Measurements from ENCODE around the gene ABO. TPM values are rescaled to one million over a fixed set of nuclear protein-coding genes. Genes with fewer than 3 reads are reported as not detected.
"Not testable (repeated sequence)": the region's sequence is repeated elsewhere in the genome, so short reads cannot be mapped to it uniquely, and the experiment has no call there.

The ABO gene
- total RNA-seq, 1 experiment from 2014 or later: not detected

DNA sequence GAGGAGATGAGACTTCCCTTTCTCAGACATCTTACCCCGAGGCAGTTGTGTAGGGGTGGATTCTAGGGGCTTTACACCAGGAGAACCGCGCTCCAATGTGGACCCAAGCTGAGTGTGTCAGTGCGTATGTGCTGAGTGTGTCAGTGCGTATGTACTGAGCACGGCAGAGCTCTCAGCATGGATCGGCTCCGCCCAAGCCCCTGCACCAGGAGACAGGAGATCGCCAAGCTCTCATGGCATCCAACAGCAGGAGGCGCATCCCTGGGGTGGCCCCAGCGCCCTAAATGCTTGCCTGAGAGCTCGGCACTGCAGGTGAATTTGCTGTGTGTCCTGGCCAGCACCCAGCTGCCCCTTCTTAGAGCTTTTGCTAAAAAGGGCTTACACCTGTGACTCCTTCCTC lies 53.0 kb downstream of the ABO start:
- H3K4me3 ChIP-seq (ENCODE audit: insufficient read depth, low read depth, low read length); H3K36me3 ChIP-seq (replicated peaks; ENCODE audit: control insufficient read depth, insufficient read depth, low read length); DNase-seq; H3K27me3 ChIP-seq (ENCODE audit: control insufficient read depth, insufficient read depth, low read length): not testable (repeated sequence)

DNA sequence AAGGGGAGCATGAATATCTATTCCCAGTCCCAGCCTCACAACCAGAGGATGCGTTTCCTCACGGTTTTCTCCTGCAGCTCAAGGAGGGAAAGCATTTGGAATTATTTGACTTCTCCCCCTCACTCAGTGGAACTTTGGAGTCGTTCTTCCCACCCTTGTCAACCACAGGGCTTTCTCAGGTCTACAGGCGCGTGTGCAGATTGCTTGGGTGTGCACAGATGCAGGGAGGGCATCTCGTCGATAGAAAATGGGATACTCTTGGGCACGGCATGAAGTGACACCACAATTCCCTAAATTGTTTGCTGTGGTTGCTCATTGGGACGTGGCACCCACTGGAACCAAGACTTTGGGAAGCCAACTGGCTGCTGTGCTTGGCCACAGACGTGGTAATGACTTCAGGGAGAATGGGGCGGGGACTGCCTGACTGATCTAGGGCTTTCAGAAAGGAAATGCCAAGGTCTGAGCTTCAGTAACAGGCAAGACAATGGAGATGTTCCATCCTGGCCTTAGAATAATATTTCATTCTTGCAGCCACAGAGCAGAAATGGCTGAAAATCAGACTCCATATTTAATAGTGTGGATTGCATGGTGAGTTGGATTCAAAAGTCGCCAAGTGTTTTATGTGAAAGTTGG lies 53.7 kb downstream of the ABO start:
- Histone ChIP-seq H3K27me3 (ENCODE audit: control insufficient read depth, insufficient read depth, low read length) (0 out of 2 replicates have a peak, but pooled peaks cover 1% of the 10 kb centered on the region), H3K4me3 (ENCODE audit: insufficient read depth, low read depth, low read length) (no peak overlapping the region), H3K36me3 (replicated peaks; ENCODE audit: control insufficient read depth, insufficient read depth, low read length) (no peaks in the 10 kb centered on the region)
- DNase-seq: peak; percentile 3

DNA sequence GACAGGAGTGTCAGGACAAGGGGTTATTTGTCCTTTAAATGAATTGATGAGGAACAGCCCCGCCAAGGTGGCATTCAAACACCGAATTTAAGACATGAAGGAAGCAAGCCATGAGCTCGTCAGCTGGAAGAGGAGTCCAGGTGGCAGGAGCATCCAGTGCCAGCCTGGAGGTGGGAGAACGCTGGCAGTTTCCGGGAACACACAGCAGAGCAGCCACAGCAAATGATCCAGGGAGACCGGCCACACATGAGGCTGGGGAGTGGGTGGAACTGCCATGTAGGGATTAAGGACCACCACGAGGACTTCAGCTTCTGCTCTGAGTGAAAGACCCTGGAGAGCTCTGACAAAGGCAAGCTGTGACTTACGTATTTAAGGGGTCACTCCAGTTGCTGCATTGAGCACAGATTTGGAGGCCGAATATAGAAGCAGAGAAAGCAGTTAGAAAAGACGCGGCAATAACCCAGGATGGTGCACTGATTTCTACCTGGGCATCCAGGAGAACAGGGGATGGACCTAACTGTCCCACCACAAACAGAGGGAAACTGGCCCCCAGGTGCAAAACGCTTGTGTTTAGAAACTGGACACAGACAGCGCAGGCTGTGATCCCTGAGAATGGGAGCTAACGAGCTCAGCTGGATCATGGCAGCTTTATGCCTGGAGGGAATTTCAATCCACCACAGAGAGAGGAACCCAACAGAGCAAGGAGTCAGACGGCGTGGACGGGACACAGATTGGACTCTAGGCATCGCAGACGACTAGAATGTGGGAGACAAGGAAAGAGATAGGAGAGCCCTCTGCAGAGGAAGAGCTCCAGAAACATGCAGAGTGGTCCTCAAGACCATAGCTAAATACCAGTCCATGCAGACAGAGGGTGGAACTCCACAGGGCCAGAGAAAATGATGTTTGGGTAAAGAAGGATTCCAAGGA lies 56.7 kb downstream of the ABO start:
- not testable (repeated sequence) for DNase-seq; H3K27me3 ChIP-seq (ENCODE audit: control insufficient read depth, insufficient read depth, low read length); H3K36me3 ChIP-seq (replicated peaks; ENCODE audit: control insufficient read depth, insufficient read depth, low read length); H3K4me3 ChIP-seq (ENCODE audit: insufficient read depth, low read depth, low read length)

DNA sequence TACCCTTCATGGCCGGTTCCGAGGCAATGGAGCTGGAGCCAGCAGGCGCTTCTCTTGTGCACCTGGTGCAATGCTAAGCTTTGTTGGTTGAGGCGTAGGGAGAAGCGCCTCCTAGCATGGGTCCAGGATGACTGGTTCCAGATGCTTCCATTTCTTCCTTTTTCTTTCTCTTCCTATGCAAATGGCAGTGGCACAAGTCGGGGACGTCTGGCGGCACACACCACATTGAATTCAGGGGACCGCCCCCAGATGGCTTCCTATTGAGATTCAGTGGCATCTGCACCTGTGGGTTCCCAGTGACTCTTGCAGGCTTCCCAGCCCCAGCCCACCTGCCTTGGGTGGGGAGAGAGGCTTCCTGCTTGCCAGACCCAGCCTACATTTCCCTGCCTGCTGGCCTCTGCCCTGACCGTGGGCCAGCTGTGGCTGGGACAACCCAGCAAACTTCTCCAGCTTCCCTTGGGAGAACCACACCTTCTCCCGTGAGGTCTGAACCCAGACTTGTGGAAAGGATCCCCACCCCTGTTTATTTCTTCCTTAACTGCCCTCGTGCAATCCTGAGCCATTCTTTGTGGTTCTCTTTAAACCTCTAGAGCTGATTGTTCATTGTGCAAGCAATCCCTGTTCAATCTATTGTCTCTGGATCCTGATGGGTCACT lies 57.5 kb downstream of the ABO start:
- not testable (repeated sequence) for DNase-seq; H3K4me3 ChIP-seq (ENCODE audit: insufficient read depth, low read depth, low read length); H3K36me3 ChIP-seq (replicated peaks; ENCODE audit: control insufficient read depth, insufficient read depth, low read length); H3K27me3 ChIP-seq (ENCODE audit: control insufficient read depth, insufficient read depth, low read length)

DNA sequence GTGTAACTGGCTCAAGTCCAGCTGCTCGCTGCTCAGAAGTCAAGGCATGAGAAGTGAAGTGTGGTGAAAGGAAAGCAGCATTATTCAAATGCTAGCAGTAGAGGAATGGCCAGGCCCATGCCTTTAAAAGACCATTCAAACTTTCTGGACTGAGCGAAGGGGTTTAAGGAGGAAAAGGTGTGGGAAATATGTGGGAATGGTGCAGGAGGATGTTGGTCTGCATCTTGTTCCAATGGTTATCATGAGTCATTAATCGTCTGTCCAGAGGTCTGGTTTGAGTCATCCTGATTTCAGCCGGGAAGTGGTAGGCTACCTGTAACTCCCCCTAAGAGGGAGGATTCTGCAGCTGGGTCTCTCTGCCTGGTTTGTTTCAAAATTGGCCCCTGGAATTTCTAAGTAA lies 60.7 kb downstream of the ABO start:
- not testable (repeated sequence) for H3K27me3 ChIP-seq (ENCODE audit: control insufficient read depth, insufficient read depth, low read length); H3K4me3 ChIP-seq (ENCODE audit: insufficient read depth, low read depth, low read length); H3K36me3 ChIP-seq (replicated peaks; ENCODE audit: control insufficient read depth, insufficient read depth, low read length); DNase-seq

DNA sequence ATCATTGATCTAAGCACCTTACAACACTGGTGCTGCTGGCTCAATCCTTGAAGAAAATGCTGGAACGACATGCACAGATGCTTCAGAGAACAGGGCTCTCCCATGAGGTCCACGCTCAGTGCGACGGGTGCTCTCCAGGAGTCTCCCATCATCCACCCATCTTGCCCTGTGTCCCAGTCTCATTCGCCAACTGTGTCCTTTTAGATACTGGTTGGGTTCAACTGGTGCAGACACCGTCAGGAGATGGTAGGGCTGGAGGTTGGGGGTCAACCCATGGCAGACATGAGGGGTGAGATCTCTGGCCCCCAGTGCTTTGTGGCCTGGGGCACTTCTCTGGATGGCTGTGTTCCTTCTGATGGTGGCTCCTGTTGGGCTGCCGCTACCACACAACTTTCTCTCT lies 64.4 kb downstream of the ABO start:
- no peak for DNase-seq
- H3K36me3 ChIP-seq (replicated peaks; ENCODE audit: control insufficient read depth, insufficient read depth, low read length): no peaks in the 10 kb centered on the region
- no peak overlapping the region for H3K4me3 ChIP-seq (ENCODE audit: insufficient read depth, low read depth, low read length)
- H3K27me3 ChIP-seq (ENCODE audit: control insufficient read depth, insufficient read depth, low read length): 0 out of 2 replicates have a peak, but pooled peaks cover 2% of the 10 kb centered on the region

DNA sequence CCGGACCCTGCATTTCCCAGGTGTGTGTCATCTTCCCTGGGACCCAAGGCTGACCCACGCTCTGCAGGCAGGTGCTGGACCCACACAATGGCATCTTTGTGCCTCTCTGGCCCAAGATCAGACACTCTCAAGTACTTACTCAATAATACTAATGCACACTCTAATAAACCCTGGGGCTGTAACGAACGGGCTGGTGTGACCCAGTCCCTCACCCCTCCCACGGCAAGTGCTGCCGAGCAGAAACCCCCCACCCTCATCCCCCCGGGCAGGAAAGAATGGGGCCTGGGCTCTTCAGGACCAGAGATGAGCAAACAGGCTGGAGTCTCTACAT lies 64.8 kb downstream of the ABO start:
- no peak for DNase-seq
- H3K4me3 ChIP-seq (ENCODE audit: insufficient read depth, low read depth, low read length): no peak overlapping the region
- 0 out of 2 replicates have a peak, but pooled peaks cover 2% of the 10 kb centered on the region for H3K27me3 ChIP-seq (ENCODE audit: control insufficient read depth, insufficient read depth, low read length)
- H3K36me3 ChIP-seq (replicated peaks; ENCODE audit: control insufficient read depth, insufficient read depth, low read length): no peaks in the 10 kb centered on the region

DNA sequence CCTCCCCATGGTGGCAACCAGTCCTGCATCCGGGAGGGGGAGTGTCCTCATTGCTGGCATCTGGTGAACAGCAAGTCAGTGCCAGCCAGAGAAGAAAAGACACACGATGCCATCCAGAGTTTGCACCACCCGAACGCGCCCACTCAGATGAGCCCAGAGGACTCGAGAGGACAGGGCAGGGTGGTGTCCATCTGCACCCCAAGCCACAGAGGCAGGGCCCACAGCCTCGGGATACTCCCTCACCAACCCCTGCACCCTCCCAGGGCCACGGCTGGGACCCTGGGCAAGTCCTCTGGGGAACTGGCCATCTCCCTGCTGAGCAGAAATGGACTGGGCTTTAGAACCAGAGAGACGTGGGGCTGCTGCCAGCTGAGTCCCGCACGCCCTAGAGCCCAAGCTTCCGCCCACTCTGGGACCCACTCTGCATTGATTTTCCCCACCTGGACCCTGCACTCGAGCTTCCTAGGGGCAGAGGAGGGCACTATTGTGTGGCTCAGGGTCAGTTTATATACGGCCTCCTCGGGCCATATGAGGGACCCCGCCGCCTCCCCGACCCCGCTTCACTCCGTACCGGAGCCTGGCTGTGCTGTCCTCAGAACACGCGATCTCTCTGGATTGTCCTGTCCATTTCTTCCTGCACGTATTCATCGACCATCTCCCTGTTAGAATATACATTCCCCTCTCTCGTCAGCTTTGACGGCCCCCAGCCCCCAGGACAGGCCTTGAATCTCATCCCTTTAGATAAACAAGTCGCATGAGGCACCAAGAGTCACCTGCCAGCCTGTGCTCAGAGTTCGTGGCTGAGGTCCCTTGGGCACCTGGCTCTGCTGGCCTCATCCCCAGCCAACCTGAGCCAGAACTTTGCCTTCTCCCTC lies 65.4 kb downstream of the ABO start:
- not testable (repeated sequence) for H3K36me3 ChIP-seq (replicated peaks; ENCODE audit: control insufficient read depth, insufficient read depth, low read length); DNase-seq; H3K4me3 ChIP-seq (ENCODE audit: insufficient read depth, low read depth, low read length); H3K27me3 ChIP-seq (ENCODE audit: control insufficient read depth, insufficient read depth, low read length)

DNA sequence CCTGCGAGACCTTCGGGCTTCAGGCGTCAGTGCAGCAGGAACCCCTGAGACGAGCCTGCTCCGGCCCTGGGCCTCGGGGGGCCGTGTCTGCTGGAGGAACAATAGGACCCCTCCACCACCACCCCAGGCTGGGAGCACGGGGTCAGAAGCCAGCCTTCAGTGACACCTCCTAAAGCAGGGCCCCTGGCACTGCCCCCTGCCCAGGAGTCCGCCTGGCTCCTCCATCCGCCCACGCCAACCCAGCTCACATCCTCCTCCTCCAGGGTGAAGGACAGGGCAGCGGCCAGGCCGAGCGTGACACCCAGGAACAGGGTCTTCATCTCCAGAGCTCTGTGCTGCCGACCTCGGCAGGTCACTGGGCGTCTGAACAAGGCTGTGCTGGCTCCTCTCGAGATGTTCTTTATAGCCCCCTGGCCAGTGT lies 66.1 kb downstream of the ABO start, which contains the start of gene OBP2B:
TSS of gene OBP2B (minus strand) at position 371 of the 421 bp plus-strand sequence. CDS start at position 320, 51 bp downstream.
- H3K27me3 ChIP-seq (ENCODE audit: control insufficient read depth, insufficient read depth, low read length); H3K36me3 ChIP-seq (replicated peaks; ENCODE audit: control insufficient read depth, insufficient read depth, low read length); DNase-seq; H3K4me3 ChIP-seq (ENCODE audit: insufficient read depth, low read depth, low read length): not testable (repeated sequence)

DNA sequence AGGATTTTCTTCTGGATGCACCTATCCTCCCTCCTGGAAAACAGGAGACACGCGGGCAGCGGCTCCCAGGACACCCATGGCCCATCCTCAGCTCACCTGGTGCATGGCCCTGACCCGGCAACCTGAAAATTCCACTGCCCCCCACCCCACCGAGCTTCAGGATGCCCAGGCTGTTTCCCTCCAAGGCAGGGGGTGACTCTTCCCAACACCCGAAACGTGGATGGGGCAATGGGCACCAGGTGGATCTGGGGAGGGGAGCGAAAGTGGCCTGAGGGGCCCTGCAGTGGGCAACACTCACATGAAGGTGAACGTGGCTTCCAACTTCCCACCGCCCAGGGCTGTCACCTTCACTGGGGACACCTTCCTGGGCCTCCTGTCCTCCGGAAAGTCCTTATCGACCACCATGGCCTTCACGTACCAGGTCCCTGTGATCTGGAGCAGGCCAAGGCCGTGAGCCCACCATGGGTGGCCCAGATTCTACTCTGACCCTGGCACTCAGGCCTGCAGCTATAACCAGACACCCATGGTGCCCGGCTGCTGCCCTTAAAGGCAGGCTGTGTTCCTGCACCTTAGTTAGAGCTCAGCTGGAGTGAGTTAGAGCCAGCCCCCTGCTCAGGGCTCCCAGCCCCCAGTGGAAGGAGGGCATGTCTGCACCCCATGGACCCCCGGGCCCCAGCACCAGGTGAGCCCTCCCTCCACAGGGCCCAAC lies 66.7 kb downstream of the ABO start:
- not testable (repeated sequence) for H3K27me3 ChIP-seq (ENCODE audit: control insufficient read depth, insufficient read depth, low read length); DNase-seq; H3K4me3 ChIP-seq (ENCODE audit: insufficient read depth, low read depth, low read length); H3K36me3 ChIP-seq (replicated peaks; ENCODE audit: control insufficient read depth, insufficient read depth, low read length)

DNA sequence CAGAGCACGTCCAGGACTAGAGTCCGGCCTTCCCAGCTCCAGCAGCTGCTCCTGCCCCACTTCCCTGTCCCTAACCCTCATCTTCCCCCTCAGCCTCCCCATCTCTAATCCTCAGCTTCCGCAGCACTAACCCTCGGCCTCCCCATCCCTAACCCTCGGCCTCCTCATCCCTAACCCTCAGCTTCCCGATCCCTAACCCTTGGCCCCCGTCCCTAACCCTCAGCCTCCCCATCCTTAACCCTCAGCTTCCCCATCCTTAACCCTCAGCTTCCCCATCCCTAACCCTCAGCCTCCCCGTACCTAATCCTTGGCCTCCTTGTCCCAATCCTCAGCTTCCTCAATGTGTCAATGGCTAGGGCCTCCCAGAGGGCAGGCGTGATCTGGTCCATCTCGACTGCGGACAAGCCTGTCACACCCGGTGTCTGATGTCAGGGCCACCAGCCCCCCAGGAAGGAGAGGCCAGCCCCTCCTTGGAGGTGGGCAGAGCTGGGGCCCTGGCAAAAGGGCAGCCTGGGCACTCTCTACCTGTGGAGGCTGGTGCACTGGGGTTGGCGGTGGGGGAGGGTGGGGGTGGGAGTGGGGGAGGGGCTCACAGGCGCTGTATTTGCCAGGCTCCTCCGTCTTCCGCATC lies 67.3 kb downstream of the ABO start:
- Histone ChIP-seq H3K27me3 (ENCODE audit: control insufficient read depth, insufficient read depth, low read length) (0 out of 2 replicates have a peak, but pooled peaks cover 2% of the 10 kb centered on the region), H3K36me3 (replicated peaks; ENCODE audit: control insufficient read depth, insufficient read depth, low read length) (no peaks in the 10 kb centered on the region), H3K4me3 (ENCODE audit: insufficient read depth, low read depth, low read length) (no peak overlapping the region)
- no peak for DNase-seq

DNA sequence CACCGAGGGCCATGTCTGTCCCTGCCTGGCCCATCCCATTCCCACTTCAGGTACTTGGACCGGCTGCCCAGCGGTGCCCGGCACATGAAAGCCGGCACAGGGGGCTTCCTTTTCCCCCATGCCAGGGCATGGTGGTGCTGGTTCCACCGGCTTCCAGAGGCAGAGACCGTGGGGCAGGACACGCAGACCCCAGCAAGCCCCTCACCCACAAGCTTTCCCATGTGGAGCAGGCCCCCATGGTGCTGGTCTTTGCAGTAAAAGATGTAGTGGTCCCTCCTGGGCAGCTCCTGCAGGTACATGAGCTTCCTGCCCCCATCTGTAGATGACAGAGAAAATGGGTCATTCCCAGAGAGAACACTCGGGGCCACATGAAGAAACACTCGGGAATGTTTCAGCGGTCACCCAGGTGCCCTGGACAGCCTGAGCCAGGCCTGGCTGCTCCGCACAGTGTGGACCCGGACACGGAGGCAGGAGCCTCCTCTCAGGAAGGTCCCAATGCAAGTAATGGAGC lies 67.9 kb downstream of the ABO start:
- no peaks in the 10 kb centered on the region for H3K36me3 ChIP-seq (replicated peaks; ENCODE audit: control insufficient read depth, insufficient read depth, low read length)
- H3K27me3 ChIP-seq (ENCODE audit: control insufficient read depth, insufficient read depth, low read length): 0 out of 2 replicates have a peak, but pooled peaks cover 2% of the 10 kb centered on the region
- H3K4me3 ChIP-seq (ENCODE audit: insufficient read depth, low read depth, low read length): no peak overlapping the region
- no peak for DNase-seq
